ENCODE data around the gene QPCTL.
"Not testable (repeated sequence)": the region's sequence is repeated elsewhere in the genome, so short reads cannot be mapped to it uniquely, and the experiment has no call there.

QPCTL gene

DNA sequence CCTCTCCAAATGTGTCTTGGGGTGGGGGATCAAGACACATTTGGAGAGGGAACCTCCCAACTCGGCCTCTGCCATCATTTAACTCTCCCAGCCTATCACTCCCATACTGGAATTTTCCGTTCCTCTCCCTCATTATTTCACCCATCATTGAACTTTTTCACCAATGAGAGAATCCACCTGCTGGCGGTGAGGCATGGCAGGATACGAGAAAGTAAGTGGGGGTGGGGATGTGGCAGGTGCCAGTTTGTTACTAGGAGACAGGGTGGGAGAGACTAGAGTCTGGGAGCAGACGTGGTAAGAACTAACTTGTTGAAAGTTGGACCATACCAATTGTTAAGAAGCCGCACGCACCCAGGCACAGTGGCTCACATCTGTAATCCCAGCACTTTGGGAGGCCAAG is 17.5 kb upstream of the QPCTL start:
- in situ Hi-C loops (cut with MboI; ENCODE audit: low sequenced_read_pairs): no loop called here

DNA sequence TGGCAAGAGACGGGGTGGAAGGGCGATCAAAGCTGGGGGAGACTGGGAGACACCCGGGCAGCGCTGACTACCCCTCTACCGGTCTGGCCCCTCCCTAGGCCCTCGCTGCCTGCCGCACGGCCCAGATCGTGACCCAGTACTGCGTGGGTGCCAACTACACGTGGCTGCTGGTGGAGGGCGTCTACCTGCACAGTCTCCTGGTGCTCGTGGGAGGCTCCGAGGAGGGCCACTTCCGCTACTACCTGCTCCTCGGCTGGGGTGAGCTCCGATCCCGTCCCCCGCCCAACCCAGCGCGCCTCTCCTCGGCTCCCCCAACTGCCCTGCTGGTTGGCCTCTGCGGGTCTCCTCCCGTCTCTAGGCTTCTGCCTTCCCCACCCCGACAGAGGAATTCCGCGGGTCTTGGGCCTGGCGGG is 15.6 kb upstream of the QPCTL start:
- in situ Hi-C loops (cut with MboI; ENCODE audit: low sequenced_read_pairs): no loop called here

DNA sequence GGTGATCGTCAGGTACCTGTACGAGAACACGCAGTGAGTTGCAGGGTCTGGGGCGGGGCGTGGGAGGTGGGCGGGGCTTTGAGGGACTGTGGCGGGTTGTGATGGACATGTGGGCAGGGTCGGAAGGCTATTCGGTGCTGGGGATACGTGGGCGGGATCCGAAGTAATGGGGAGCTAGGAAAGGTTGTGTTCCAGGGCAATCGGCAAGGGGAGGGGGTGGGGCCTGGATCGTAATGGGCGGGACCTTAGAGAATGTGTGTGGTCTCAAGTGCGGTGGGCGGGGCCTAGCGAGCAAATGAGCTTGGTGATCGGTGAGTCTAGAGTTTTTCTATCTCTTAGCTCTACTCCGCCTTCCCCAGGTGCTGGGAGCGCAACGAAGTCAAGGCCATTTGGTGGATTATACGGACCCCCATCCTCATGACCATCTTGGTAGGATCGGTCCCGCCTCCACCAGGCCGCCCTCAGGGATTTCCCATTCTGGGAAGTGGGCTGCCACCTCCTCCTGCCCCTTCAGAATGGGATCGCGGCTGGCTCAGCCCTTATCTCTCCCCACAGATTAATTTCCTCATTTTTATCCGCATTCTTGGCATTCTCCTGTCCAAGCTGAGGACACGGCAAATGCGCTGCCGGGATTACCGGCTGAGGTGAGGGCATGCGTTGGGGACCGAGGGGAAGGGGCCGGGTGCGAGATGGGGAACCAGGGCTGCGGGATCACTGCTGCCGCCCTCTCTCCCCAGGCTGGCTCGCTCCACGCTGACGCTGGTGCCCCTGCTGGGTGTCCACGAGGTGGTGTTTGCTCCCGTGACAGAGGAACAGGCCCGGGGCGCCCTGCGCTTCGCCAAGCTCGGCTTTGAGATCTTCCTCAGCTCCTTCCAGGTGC is 14.9 kb upstream of the QPCTL start:
- in situ Hi-C loops (cut with MboI; ENCODE audit: low sequenced_read_pairs): no loop called here

DNA sequence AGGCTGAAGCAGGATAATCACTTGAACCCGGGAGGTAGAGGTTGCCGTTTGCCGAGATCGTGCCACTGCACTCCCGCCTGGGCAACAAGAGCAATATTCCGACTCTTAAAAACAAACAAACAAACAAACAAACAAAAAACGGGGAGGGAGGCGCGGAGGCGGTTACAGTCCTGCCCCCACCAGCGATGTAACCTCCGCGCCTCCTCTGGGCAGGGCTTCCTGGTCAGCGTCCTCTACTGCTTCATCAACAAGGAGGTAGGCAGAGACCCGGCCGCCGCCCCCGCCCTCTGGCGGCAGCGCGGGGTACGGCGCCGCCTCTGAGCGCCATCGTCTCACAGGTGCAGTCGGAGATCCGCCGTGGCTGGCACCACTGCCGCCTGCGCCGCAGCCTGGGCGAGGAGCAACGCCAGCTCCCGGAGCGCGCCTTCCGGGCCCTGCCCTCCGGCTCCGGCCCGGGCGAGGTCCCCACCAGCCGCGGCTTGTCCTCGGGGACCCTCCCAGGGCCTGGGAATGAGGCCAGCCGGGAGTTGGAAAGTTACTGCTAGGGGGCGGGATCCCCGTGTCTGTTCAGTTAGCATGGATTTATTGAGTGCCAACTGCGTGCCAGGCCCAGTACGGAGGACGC is 11.0 kb upstream of the QPCTL start:
- in situ Hi-C loops (cut with MboI; ENCODE audit: low sequenced_read_pairs): no loop called here

DNA sequence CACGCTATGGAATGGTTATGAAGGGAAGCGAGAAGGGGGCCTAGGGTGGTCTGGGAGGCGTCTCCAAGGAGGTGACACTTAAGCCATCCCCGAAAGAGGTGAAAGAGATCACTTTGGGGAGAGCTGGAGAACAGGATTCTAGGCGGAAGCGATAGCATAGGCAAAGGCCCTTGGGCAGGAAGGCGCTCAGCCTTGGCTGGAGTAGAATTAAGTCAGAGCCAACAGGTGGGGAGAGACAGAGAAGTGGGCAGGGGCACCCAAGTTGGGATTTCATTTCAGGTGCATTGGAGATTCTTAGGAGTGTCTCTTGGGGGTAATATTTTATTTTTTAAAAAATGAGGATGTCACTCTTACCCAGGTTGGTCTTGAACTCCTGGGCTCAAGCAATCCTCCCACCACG is 10.3 kb upstream of the QPCTL start:
- in situ Hi-C loops (cut with MboI; ENCODE audit: low sequenced_read_pairs): no loop called here

DNA sequence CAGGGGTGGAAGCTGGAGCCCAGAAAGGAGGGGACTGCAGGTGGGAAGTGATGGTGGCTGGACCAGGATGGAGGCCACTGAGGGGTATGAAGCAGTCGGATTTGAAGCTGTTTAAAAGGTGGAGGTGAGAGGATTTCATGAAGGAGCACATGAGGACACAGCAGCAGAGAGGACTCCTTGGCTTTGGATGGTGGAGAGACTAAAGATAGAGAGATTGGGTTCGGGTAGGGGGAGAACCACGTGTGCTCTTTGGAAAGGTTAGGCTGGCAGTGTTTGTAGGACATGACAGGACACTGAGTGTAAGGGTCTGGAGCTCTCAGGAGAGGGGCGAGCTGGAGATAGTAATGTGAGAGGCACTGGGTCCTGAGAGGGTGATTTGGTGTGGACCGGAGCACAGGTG is 9.6 kb upstream of the QPCTL start:
- in situ Hi-C loops (cut with MboI; ENCODE audit: low sequenced_read_pairs): no loop called here

DNA sequence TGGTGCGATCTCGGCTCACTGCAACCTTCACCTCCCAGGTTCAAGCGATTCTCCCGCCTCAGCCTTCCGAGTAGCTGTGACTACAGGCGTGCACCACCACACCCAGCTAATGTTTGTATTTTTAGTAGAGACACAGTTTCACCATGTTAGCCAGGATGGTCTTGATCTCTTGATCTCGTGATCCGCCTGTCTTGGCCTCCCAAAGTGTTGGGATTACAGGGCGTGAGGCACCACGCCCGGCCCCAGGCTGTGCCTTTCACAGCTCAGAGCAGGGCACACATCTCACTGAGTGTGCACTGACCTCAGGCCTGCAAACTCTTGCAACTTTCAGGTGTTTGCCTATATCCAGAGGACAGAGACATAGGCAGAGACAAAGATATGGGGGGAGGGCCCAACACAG is 7.4 kb upstream of the QPCTL start:
- in situ Hi-C loops (cut with MboI; ENCODE audit: low sequenced_read_pairs): not testable (repeated sequence)

DNA sequence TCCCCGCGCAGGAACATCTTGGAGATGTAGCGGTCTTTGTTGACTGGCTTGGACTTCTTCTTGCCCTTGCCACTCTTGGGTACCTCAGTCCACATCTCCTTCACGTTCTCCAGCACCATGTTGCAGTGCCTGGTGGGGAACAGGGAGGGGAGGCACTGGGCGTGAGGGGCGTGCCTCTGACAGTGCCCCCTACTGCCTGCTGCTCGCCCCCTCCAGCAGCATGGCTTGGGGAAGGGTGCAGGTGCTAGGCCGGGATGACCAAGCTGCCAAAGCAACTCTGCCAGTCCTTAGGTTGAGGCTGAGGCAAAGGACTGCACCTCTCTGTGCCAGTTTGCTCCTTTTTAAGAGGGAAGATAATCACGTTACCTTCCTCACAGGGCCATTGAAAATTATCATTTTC is 4.9 kb upstream of the QPCTL start:
- in situ Hi-C loops (cut with MboI; ENCODE audit: low sequenced_read_pairs): no loop called here

DNA sequence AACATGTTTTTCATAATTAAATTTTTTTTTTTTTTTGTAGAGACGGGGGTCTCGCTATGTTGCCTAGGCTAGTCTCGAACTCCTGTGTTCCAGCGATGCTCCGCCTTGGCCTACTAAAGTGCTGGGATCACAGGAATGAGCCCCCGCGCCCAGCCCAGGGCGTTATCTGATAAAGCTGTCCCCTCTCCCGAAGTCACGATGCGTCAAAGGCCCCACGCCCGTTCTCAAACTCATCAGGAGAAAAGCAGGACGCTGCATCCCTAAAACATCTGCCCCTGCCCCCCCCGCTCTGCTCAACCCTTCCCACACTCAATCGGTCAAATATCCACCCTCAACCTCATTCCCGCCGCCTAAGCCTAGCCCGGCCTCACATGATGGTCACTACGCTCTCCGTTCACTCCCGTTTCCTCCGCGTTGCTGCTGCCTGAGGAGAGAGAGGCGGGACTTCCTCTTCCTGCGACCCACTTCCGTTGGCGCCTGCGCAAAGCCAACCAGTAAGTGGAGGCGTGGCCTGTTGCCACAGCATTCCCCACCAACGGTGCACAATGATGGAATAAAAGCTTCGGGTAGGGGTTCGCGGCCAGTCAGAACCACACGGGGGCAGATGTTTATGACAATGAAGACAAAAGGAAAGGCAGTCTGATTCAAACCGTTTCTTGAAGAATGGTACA is 815 bp upstream of the QPCTL start, which contains the start of gene SNRPD2:
Gene SNRPD2 (minus strand): TSS at position 438 of the 671 bp plus-strand sequence. CDS start 65 bp downstream, at position 373.
- in situ Hi-C loops (cut with MboI; ENCODE audit: low sequenced_read_pairs): no loop called here

DNA sequence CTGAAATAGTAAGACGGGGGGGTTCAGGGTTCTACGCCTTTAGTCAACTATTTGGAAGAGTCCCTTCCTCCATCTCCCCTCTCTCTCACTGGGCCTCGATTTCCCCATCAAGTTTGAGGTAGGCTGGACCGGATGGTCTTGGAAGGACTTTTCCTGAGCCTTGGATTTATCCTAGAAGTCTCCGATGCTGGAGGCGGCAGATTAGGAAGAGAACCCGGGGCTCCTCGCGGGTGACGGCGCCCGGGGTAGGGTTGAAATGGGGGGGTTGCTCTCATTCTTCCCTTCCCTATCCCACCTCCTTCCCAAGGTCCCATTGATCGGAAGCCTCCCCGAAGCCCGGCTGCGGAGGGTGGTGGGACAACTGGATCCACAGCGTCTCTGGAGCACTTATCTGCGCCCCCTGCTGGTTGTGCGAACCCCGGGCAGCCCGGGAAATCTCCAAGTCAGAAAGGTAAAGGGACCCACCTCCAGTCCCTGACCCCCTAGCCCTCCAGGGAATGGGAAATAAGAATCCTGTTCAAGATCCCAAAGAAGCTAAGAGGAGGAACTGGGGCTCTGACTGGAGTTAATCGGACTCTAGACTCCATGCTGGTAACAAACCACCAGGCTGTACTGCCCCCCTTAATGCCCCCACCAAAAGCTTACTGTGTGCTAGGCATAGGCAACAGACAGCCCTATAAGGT is 781 bp downstream of the QPCTL start:
- in situ Hi-C loops (cut with MboI; ENCODE audit: low sequenced_read_pairs): no loop called here

DNA sequence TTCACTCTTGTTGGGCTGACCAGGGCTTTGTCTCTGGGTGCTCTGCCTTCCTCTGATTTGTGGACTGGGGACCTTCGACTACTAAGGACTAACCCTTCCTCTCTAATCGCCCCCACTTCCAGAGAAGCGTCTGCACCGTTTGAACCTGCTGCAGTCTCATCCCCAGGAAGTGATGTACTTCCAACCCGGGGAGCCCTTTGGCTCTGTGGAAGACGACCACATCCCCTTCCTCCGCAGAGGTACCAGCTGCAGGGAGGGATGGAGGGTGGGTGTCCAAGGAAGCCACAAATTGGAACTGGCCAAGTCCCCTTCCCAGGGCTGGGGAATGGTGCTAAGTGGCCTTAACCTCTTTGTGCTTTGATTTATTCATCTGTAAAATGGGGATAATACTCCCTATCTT is 9.2 kb downstream of the QPCTL start:
- in situ Hi-C loops (cut with MboI; ENCODE audit: low sequenced_read_pairs): no loop called here

DNA sequence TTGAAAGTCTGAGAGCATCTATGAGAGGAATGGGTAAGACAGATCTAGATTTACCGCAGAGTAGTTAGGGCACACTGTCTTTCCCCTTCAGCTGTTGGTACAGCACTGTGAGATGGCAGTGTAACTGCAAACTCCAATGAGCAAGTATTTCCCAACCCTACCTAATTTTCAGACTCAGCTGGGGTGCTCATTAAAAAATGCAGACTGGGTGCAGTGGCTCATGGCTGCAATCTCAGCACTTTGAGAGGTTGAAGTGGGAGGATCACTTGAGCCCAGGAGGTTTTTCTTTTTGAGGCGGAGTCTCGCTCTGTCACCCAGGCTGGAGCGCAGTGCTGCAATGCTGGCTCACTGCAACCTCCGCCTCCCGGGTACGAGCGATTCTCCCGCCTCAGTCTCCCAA is 12.6 kb downstream of the QPCTL start:
- in situ Hi-C loops (cut with MboI; ENCODE audit: low sequenced_read_pairs): no loop called here

DNA sequence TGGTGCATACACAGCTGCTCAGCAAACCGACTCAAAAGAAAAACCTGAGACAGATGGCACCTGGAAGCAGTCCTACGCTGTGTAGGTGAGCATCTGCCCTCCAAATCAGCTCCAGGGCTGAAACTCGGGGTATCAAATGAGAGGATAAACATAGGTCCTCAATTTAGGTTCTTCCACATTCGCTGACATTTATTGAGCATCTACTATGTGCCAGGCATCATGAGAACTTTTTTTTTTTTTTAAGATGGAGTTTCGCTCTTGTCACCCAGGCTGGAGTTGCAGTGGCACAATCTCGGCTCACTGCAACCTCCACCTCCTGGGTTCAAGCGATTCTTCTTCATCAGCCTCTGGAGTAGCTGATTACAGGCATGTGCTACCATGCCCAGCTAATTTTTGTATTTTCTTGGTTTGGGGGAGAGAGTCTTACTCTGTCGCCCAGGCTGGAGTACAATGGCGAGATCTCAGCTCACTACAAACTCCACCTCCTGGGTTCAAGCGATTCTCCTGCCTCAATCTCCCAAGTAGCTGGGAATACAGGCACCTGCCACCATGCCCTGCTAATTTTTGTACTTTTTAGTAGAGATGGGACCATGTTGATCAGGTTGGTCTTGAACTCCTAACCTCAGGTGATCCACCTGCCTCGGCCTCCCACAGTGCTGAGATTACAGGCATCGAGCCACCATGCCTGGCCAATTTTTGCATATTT is 13.4 kb downstream of the QPCTL start:
- in situ Hi-C loops (cut with MboI; ENCODE audit: low sequenced_read_pairs): no loop called here

DNA sequence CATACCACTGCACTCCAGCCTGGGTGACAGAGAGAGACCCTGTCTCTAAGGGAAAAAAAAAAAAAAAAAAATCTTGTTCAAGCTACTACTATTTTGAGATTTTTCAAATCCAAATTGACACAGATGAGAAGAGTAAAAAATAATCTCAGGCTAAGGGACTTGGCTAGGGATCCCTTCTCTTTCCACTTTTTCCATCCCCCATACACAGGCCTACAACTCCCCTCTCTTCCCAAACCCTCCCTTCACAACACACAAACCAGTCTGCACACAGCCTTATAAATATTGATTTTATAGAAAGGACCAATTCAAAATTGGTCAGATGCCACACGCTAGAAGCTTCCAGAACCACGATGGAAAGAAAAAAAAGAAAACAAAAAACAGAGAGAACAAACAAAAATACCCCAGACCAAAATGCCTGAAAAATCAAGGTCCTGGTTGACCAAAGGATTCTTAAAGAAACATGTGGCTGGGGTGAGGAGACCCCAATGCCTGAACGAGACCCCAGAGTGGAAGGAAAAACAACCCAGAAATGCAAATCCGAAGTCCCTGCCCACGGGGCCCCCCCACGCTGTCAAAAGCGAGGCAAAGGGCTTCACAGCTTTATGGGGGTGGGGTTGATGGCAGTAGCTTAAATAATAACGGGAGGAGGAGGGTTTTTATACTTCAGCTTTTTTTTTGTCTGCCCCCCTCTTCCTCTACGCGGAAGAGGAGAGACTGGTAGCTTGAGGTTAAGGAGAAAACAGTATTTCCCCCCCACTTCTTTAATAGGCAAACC is 18.1 kb downstream of the QPCTL start:
- in situ Hi-C loops (cut with MboI; ENCODE audit: low sequenced_read_pairs): no loop called here

DNA sequence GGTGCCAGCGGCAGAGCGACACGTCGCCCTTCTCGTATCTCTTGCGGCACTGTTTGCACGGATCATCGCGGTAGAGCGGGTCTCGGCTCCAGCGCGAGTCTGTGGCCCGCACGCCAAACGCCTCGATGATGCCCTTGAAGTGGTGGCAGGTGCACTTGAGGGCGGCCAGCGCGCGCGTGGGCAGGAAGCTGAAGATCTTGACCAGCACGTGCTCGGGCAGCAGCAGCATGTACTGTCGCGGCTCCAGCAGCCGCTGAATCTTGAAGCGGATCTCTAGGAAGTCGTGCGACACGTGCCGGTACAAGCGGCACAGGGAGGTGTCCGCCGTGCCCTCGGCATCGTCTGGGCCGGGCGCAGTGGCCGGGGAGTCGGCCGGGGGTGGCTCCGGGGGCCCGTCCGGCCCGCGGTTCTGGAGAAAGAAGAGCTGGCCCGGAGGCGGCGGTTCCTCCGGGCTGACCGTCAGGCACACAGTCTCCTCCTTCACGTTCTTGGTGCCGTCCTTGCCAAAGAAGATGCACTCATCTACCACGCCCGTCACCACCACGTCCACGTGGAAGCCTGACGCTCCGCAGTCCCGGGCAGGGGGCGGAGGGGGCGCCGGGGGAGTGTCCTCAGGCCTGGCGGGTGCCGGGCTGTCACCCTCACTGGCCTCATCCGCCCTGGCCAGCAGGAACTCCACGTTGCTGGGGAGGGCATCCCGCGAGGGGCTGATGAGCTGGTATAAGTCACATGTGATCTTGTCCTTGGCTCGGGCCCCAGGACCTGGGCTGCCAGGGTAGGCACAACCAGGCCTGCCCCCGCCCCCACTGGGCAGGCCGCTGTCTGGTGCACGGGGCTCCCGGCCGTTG is 19.6 kb downstream of the QPCTL start:
- in situ Hi-C loops (cut with MboI; ENCODE audit: low sequenced_read_pairs): no loop called here

DNA sequence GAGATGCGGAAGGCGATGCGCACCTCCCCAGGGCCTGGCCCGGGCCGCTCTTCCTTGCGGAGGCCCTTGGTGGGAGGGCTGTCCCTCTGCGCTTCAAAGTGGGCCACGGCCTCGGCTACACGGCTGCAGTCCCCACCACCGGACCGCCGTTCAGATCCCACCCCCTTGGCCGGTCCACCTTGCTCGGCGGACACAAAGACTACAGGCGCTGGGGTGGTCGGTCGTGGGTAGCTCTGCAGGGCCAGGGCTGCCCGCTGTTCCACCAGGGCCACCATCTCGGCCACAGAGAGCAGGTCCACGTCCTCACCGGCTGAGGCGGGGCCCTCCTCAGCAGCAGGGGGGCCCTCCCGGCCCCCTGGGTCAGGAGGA is 20.2 kb downstream of the QPCTL start:
- in situ Hi-C loops (cut with MboI; ENCODE audit: low sequenced_read_pairs): no loop called here

DNA sequence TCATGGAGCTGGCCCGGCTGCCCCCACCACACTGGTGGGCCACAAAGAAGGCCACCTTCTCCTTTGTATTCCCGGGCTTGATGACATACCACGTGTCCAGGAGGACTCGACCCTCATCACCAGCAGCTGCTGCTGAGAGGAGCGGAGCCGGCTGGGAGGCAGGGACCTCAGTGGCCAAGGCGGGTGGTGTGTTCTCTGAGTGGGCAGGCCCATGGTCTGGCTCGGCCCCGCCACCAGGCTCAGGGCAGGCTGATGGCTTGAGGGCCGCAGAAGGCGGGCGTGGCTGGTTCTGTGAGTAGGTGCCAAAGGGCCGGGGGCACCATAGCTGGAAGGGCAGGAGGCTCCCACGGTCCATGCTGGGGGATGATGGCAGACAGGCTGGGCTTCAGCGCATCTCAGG is 20.7 kb downstream of the QPCTL start:
- in situ Hi-C loops (cut with MboI; ENCODE audit: low sequenced_read_pairs): no loop called here

DNA sequence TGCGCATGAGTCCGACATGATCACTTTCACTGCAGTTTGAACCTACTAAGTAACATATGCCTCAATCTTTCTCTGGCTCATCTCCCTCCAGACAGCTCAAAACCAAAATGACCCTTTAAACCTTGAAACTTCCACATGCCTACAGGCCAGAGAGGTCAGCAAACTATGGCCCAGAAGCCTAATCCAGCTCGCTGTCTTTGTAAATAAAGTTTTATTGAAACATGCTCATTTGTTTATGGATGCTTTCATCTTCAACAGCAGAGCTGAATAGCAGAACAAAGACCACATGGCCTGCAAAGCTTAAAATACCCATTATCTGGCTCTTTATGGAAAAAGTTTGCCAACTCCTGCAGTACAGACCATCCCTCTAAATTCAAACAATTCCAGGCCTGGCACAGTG is 22.7 kb downstream of the QPCTL start:
- in situ Hi-C loops (cut with MboI; ENCODE audit: low sequenced_read_pairs): no loop called here
